Stimulated activated CD8-positive, alpha-beta memory T cell treated with anti-CD3 and anti-CD28 coated beads, Interleukin-4, amount 100 ng/mL, for 24 hours (primary cell): ENCODE results near the gene HOXD1.

Experiments used
- DNase-seq: peaks from one replicate; pipeline ENCODE4 v3.0.0-alpha.2; 2020; ENCODE audit warnings: low read depth

The HOXD1 gene

DNA sequence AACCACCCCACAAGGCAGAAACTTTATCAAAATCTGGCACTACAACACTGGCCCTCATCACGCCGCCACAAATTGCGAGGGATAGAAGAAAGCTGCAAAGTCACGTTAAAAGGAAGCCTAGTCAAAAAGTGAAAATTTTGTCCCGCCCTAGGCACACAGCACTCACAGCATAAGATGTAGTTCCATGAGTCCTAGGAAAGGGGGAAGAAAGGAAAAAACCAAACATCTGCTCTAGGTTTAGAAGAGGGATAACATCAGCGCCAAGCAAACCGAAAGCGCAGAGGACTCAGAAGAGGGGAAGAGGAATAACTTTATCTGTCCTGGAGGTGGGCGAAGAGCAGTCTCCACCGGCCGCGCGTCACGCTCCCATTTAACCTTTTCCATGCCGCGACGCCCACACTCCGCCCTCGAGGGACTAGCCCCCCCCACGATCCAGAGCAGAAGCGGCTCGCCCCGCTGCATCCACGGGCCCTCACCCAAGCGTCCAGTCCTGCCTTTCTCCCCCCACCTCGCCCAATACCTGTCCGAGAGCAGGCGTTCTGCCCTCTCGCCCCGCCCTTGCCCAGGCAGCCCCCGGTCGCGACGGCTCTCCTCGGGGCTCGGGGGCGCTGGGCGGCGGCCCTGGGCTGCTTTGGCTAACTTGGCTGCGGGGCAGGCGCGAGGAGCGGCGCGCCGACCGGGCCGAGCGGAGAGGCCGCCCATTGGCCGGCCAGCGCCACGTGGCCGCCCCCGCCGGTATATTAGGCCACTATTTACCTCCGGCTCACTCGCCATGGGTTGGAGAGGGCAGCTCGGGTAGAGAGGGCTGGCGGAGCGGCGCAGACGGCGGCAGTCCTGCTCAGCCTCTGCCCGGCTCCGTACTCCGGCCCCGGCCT, at the start of gene HOXD1:
TSS of gene HOXD1 (plus strand) at position 770 of the 875 bp plus-strand sequence. CDS start 134 bp downstream, outside the sequence.
- DNase-seq: no peak

GRCh38 chr2:176138923-176139660, 49.4 kb upstream of the HOXD1 start:
- no peak for DNase-seq

- DNase-seq: no peak
Observed at GRCh38 chr2:176139661-176140512, 48.6 kb upstream of the HOXD1 start.

- peak; percentile 59 for DNase-seq
Observed at GRCh38 chr2:176140513-176141317, 47.8 kb upstream of the HOXD1 start.

- no peak for DNase-seq
Observed at GRCh38 chr2:176142281-176142680, 46.2 kb upstream of the HOXD1 start.

DNA sequence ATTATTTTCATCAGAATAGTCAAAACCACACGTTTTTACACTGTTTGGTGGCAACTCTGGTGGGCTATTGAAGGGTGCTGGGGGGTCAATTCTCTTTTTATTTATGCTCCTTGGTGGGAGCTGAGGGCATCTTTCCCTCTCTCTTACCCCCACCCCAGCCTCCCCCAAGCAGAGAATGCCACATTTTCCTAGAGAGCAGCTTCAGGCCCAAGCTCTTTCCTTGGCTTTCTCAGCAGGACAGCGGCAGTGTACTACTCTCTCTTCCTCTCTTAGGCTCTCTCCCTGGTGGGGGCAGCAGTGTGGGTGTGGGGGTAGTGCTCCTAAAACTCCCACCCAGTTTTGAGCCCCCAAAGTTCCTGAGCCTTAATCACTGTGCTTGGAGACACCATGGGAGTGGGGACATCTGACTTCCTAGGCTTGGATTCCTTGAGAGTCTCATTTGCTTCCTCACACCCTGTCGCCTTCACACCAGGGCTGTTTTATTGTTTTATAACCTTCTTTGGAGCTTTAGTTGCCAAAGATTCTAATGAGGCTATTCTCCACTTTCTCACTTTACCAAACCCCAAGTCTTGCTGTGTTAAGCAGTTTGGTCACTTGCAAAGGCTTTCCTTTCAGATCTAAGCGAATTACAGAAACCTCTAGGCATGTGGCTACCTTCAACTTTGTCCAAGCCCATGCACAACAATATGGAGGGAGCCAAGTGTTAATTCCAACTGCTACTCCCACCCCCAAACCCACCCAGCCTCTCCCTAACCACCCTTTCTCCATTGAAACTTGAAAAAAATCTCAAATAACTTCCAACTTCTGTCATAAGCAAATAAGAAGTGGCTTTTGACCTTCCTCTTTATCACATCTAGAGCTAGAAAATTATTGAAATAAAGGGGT, 43.1 kb upstream of the HOXD1 start:
- no peak for DNase-seq

DNA sequence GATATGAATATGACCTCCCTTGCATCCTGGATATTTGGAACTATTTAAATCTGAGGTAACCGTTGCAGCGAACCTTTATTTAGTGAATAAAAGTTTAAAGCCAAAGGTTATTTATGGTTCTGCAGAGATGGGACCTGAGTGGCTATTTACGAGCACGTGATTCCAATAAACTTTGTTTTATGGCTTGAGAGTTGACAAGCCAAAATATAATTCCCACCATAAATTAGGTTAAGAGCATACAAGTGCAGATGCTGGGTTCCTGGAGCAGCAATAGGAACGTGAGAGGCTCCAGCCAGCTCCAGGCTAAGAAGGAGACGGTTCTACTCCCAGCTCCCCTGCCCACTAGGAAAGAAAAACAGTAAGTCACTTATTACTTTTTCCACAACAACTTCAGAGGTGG, 42.4 kb upstream of the HOXD1 start:
- no peak for DNase-seq

DNA sequence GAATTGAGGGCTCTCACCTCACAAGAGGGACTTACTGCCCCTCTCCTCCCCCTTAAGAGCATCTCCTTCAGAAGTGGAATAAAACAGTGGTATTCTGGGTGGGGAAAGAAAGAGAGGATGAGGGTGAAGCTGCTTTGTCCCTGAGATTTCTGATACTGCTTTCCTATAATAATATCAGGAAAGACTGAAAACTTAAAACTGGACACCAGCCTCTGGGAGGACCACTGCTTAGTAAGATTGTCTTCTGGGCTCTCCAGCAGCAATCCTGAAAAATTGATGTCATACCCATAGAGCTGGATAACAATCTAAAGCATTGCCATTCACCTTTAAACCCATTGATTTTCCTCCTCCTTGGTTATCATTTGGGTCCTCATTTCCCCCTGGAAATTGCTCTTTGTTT, 41.8 kb upstream of the HOXD1 start:
- DNase-seq: no peak

- no peak for DNase-seq
Observed at GRCh38 chr2:176147210-176147799, 41.2 kb upstream of the HOXD1 start.

- no peak for DNase-seq
Observed at GRCh38 chr2:176147800-176148496, 40.5 kb upstream of the HOXD1 start.

DNA sequence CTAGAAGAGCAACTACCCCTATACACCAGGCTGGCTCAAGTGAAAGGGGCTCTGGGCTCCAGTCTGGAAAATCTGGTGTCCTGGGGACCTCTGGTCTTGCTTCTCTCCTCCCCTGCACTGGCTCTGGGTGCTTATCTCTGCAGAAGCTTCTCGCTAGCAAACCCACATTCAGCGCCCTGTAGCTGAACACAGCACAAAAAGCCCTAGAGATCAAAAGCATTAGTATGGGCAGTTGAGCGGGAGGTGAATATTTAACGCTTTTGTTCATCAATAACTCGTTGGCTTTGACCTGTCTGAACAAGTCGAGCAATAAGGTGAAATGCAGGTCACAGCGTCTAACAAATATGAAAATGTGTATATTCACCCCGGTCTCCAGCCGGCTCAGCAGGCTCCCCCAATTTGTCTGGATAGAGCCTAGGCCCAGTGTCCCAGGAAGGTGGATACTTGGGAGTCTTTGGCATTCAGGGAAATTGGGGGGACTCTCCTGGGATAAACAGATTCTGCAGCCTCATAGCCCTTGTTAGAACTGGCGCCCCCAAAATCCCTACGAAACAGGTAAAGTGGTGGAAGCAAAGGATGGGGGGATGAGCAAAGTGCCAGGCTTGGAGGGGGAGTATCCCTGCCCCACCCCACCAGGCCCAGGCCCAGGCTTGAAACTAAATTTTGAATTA, 39.6 kb upstream of the HOXD1 start:
- no peak for DNase-seq

GRCh38 chr2:176149481-176149938, 39.0 kb upstream of the HOXD1 start:
- DNase-seq: no peak

GRCh38 chr2:176149939-176150583, 38.4 kb upstream of the HOXD1 start:
- no peak for DNase-seq

- no peak for DNase-seq
Observed at GRCh38 chr2:176150584-176151441, 37.7 kb upstream of the HOXD1 start.

GRCh38 chr2:176151442-176152287, 36.8 kb upstream of the HOXD1 start, which contains the start of gene HOXD4:
TSS of gene HOXD4 (plus strand) at chr2:176151550. CDS start at chr2:176151634, 84 bp downstream.
- DNase-seq: no peak
